ENCODE data around the gene DDX60. TPM values are rescaled to one million over a fixed set of nuclear protein-coding genes. Genes with fewer than 3 reads are reported as not detected.

Gene DDX60
- total and polyA plus RNA-seq, 2 experiments from 2014 or later = 2.4 to 8.4 TPM

GRCh38 chr4:168200685-168201084 lies 117.9 kb downstream of the DDX60 start:
- no peaks in the 10 kb centered on the region for H3K4me1 ChIP-seq (ENCODE audit: insufficient read depth)
- no peaks in the 10 kb centered on the region for H3K79me2 ChIP-seq
- no peak overlapping the region for H3K4me3 ChIP-seq
- H3K27ac ChIP-seq = no peak overlapping the region
- 83% methylated on average over 3 of the region's 3 CpGs for WGBS (ENCODE audit: low lambda C conversion rate, missing lambda C conversion rate)
- TF ChIP-seq EZH2phosphoT487 (IDR thresholded peaks at IDR 0.05; ENCODE audit: low read depth, severe bottlenecking, unreplicated experiment) (no peak), CTCF (IDR thresholded peaks at IDR 0.05; ENCODE audit: poor library complexity) (no peak), EZH2 (IDR thresholded peaks at IDR 0.05; ENCODE audit: borderline replicate concordance) (no peak)
- H3K9me2 ChIP-seq (replicated peaks; ENCODE audit: insufficient read depth) = no peaks in the 10 kb centered on the region
- DNase-seq (ENCODE audit: low spot score) = no peak
- no peaks in the 10 kb centered on the region for H3K9me3 ChIP-seq (ENCODE audit: low read depth)
- no peaks in the 10 kb centered on the region for H3K36me3 ChIP-seq (replicated peaks; ENCODE audit: insufficient read depth, low read depth)
- H4K20me1 ChIP-seq (ENCODE audit: insufficient read depth, poor library complexity, severe bottlenecking) = no peaks in the 10 kb centered on the region
- H3K4me2 ChIP-seq = no peak overlapping the region
- H3K27me3 ChIP-seq = no peaks in the 10 kb centered on the region
- no peak overlapping the region for H2AFZ ChIP-seq

GRCh38 chr4:168199260-168199957 lies 119.1 kb downstream of the DDX60 start:
- Histone ChIP-seq H3K9me3 (ENCODE audit: low read depth) (no peaks in the 10 kb centered on the region), H3K9me2 (replicated peaks; ENCODE audit: insufficient read depth) (no peaks in the 10 kb centered on the region), H2AFZ (no peak overlapping the region), H3K27ac (no peak overlapping the region), H3K4me2 (no peak overlapping the region), H3K79me2 (no peaks in the 10 kb centered on the region), H3K4me1 (ENCODE audit: insufficient read depth) (no peaks in the 10 kb centered on the region), H3K4me3 (no peak overlapping the region), H3K36me3 (replicated peaks; ENCODE audit: insufficient read depth, low read depth) (no peaks in the 10 kb centered on the region), H3K27me3 (no peaks in the 10 kb centered on the region), H4K20me1 (ENCODE audit: insufficient read depth, poor library complexity, severe bottlenecking) (no peaks in the 10 kb centered on the region)
- no peak for TF ChIP-seq EZH2 (IDR thresholded peaks at IDR 0.05; ENCODE audit: borderline replicate concordance)
- TF ChIP-seq CTCF (IDR thresholded peaks at IDR 0.05; ENCODE audit: poor library complexity) = no peak
- no peak for TF ChIP-seq EZH2phosphoT487 (IDR thresholded peaks at IDR 0.05; ENCODE audit: low read depth, severe bottlenecking, unreplicated experiment)
- no peak for DNase-seq (ENCODE audit: low spot score)
- WGBS (ENCODE audit: low lambda C conversion rate, missing lambda C conversion rate) = 74% methylated on average over 4 of the region's 4 CpGs

GRCh38 chr4:168197926-168198325 lies 120.6 kb downstream of the DDX60 start:
- TF ChIP-seq EZH2phosphoT487 (IDR thresholded peaks at IDR 0.05; ENCODE audit: low read depth, severe bottlenecking, unreplicated experiment) = no peak
- no peak for TF ChIP-seq EZH2 (IDR thresholded peaks at IDR 0.05; ENCODE audit: borderline replicate concordance)
- no peak for TF ChIP-seq CTCF (IDR thresholded peaks at IDR 0.05; ENCODE audit: poor library complexity)
- H3K9me3 ChIP-seq (ENCODE audit: low read depth) = no peaks in the 10 kb centered on the region
- no peaks in the 10 kb centered on the region for H3K36me3 ChIP-seq (replicated peaks; ENCODE audit: insufficient read depth, low read depth)
- H2AFZ ChIP-seq = no peak overlapping the region
- no peaks in the 10 kb centered on the region for H3K4me1 ChIP-seq (ENCODE audit: insufficient read depth)
- no peak overlapping the region for H3K4me2 ChIP-seq
- H3K9me2 ChIP-seq (replicated peaks; ENCODE audit: insufficient read depth) = no peaks in the 10 kb centered on the region
- no peak overlapping the region for H3K27ac ChIP-seq
- H4K20me1 ChIP-seq (ENCODE audit: insufficient read depth, poor library complexity, severe bottlenecking) = no peaks in the 10 kb centered on the region
- no peaks in the 10 kb centered on the region for H3K79me2 ChIP-seq
- H3K27me3 ChIP-seq = no peaks in the 10 kb centered on the region
- no peak overlapping the region for H3K4me3 ChIP-seq
- DNase-seq (ENCODE audit: low spot score) = no peak

Measured in hepatocyte (in vitro differentiated cells).